Glomerular endothelial cell (primary cell): ENCODE data around the gene PECR. TPM values are rescaled to one million over a fixed set of nuclear protein-coding genes. Genes with fewer than 3 reads are reported as not detected.

Experiments used
- DNase-seq: peaks from one replicate; pipeline ENCODE4 v3.0.0-alpha.2; 2011; ENCODE audit warnings: low read depth, low spot score; ENCODE audit errors: extremely low read depth
- total RNA-seq: library from RNA; depleted of rRNA; stranded (reverse); fragments of >200 nt; gene quantifications from 2 replicates; pipeline ENCODE4 v1.2.3, GENCODE V29; 2015

The PECR gene
- total RNA-seq, 1 donor from 2014 or later, result 6.5 TPM

- DNase-seq, result no peak
Observed at GRCh38 chr2:216072473-216072872, 9.1 kb downstream of the PECR start.

- no peak for DNase-seq
Observed at GRCh38 chr2:216071111-216071851, 10.3 kb downstream of the PECR start.

GRCh38 chr2:216070195-216070594, 11.4 kb downstream of the PECR start:
- DNase-seq, result no peak

- no peak for DNase-seq
Observed at GRCh38 chr2:216069028-216069427, 12.6 kb downstream of the PECR start.

GRCh38 chr2:216066230-216066629, 15.4 kb downstream of the PECR start:
- no peak for DNase-seq

GRCh38 chr2:216064665-216065064, 16.9 kb downstream of the PECR start:
- DNase-seq, result no peak

- DNase-seq, result no peak
Observed at GRCh38 chr2:216064014-216064630, 17.5 kb downstream of the PECR start.

- DNase-seq, result no peak
Observed at GRCh38 chr2:216059233-216059834, 22.3 kb downstream of the PECR start.

GRCh38 chr2:216057688-216058193, 23.9 kb downstream of the PECR start:
- no peak for DNase-seq

GRCh38 chr2:216056739-216057138, 24.9 kb downstream of the PECR start:
- DNase-seq, result no peak

GRCh38 chr2:216055680-216056079, 25.9 kb downstream of the PECR start:
- no peak for DNase-seq

- DNase-seq, result no peak
Observed at GRCh38 chr2:216052420-216052819, 29.2 kb downstream of the PECR start.

- DNase-seq, result no peak
Observed at GRCh38 chr2:216051350-216051749, 30.3 kb downstream of the PECR start.

- no peak for DNase-seq
Observed at GRCh38 chr2:216049452-216049851, 32.2 kb downstream of the PECR start.

- DNase-seq, result no peak
Observed at GRCh38 chr2:216047397-216047796, 34.2 kb downstream of the PECR start.

- no peak for DNase-seq
Observed at GRCh38 chr2:216044883-216045486, 36.6 kb downstream of the PECR start.

- DNase-seq, result no peak
Observed at GRCh38 chr2:216043949-216044348, 37.7 kb downstream of the PECR start.

GRCh38 chr2:216041438-216041837, 40.2 kb downstream of the PECR start:
- no peak for DNase-seq

- no peak for DNase-seq
Observed at GRCh38 chr2:216039918-216040317, 41.7 kb downstream of the PECR start.

- peak; percentile 68 for DNase-seq
Observed at GRCh38 chr2:216034065-216034464, 47.5 kb downstream of the PECR start.

- no peak for DNase-seq
Observed at GRCh38 chr2:216033403-216033802, 48.2 kb downstream of the PECR start.
